ENCODE results near the gene TMPRSS4.

DNA sequence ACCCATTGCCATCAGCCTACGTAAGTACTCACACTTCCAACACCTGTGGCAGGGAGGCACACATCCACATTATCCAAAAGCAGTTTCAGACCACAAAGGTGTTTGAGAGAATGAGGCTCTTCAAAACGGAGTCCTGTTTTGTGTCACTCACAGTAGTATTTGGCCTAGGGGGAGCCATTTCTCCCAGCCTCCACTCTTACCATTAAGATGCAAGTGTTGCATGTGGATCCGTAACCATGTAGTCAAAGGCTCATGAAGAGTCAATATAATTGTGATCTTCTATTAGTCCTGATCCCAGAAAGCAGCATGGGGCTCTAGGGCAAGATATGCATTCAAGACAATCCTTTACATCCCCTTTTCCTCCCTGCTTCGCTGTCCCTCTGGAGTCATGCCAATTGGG, 49.2 kb upstream of the TMPRSS4 start:
- TF ChIP-seq CTCF (IDR thresholded peaks at IDR 0.05; ENCODE audit: low read length), result no peak
- TF ChIP-seq EZH2phosphoT487 (IDR thresholded peaks at IDR 0.05; ENCODE audit: low read length), result no peak
